H1 (cell line): Measurements from ENCODE around the gene SMYD3.

Experiments
- CHD2 ChIP-seq: IDR thresholded peaks from 2 replicates; pipeline ENCODE4 v1.6.1; 2012; ENCODE audit warnings: low read length, improper control_type of control experiment
- EZH2 ChIP-seq: fragments of 200-600 bp; sonication (generic); IDR thresholded peaks from 2 replicates; pipeline ENCODE4 v1.7.1; 2012; ENCODE audit warnings: low read depth, mild to moderate bottlenecking, moderate library complexity, low read length, inconsistent platforms; ENCODE audit not compliant: severe bottlenecking
- FOSL1 ChIP-seq: IDR thresholded peaks from 2 replicates; pipeline ENCODE4 v1.6.1; 2011; ENCODE audit warnings: mild to moderate bottlenecking, low read depth, low read length, moderate library complexity; ENCODE audit not compliant: insufficient read depth
- MAFK ChIP-seq: IDR thresholded peaks from 2 replicates; pipeline ENCODE4 v1.6.1; 2012; ENCODE audit warnings: low read depth, mild to moderate bottlenecking, improper control_type of control experiment, low read length
- TF ChIP-seq, protein P1 (sequence below): IDR thresholded peaks from 2 replicates; pipeline ENCODE4 v1.6.1; 2011; ENCODE audit warnings: low read depth, mild to moderate bottlenecking, low read length; ENCODE audit not compliant: insufficient read depth
- TF ChIP-seq, protein P2 (sequence below), 3 experiments: IDR thresholded peaks; 1 replicate in 2 of 3; 2 replicates in 1 of 3; pipeline versions ENCODE4 v1.5.1 to v1.6.1; 2011; ENCODE audit warnings: low read length in 3 of 3, mild to moderate bottlenecking in 3 of 3, inconsistent platforms in 2 of 3, low read depth in 1 of 3, moderate library complexity in 1 of 3; ENCODE audit not compliant: insufficient read depth in 1 of 3; ENCODE audit errors: control extremely low read depth in 1 of 3
- TF ChIP-seq, protein P3 (sequence below): IDR thresholded peaks from 2 replicates; pipeline ENCODE4 v1.6.1; 2012; ENCODE audit warnings: low read length, inconsistent platforms

DNA sequence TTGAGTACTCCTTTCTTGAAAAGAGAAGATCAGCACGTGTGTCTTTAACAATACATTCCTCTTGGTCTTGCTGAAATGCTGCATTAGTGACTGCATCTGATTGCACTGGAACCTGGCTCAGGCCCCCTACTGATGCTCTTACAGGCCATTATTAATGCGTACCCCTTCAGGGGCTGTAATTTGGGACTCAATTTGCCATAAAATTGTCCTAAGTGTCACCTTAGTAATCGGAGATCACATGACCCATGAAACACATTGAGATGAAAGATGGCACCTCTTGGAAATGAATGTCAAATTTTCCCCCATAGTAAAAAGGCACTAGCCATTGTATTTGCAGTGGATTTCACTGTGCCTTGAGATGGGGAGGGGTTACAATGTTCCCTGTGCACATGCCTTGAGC lies 789.0 kb downstream of the SMYD3 start:
- TF ChIP-seq, protein P1, sequence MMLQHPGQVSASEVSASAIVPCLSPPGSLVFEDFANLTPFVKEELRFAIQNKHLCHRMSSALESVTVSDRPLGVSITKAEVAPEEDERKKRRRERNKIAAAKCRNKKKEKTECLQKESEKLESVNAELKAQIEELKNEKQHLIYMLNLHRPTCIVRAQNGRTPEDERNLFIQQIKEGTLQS, result no peak
- TF ChIP-seq, protein P2, sequence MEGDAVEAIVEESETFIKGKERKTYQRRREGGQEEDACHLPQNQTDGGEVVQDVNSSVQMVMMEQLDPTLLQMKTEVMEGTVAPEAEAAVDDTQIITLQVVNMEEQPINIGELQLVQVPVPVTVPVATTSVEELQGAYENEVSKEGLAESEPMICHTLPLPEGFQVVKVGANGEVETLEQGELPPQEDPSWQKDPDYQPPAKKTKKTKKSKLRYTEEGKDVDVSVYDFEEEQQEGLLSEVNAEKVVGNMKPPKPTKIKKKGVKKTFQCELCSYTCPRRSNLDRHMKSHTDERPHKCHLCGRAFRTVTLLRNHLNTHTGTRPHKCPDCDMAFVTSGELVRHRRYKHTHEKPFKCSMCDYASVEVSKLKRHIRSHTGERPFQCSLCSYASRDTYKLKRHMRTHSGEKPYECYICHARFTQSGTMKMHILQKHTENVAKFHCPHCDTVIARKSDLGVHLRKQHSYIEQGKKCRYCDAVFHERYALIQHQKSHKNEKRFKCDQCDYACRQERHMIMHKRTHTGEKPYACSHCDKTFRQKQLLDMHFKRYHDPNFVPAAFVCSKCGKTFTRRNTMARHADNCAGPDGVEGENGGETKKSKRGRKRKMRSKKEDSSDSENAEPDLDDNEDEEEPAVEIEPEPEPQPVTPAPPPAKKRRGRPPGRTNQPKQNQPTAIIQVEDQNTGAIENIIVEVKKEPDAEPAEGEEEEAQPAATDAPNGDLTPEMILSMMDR (IDR thresholded peaks at IDR 0.05; ENCODE audit: control extremely low read depth in 1 of 3, insufficient read depth in 1 of 3, low read depth in 1 of 3, low read length in 3 of 3), result no peak
- TF ChIP-seq MAFK (no peak), CHD2 (no peak), FOSL1 (no peak), EZH2 (no peak)
- TF ChIP-seq, protein P3, sequence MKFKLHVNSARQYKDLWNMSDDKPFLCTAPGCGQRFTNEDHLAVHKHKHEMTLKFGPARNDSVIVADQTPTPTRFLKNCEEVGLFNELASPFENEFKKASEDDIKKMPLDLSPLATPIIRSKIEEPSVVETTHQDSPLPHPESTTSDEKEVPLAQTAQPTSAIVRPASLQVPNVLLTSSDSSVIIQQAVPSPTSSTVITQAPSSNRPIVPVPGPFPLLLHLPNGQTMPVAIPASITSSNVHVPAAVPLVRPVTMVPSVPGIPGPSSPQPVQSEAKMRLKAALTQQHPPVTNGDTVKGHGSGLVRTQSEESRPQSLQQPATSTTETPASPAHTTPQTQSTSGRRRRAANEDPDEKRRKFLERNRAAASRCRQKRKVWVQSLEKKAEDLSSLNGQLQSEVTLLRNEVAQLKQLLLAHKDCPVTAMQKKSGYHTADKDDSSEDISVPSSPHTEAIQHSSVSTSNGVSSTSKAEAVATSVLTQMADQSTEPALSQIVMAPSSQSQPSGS, result no peak
